Omental fat pad (tissue), 4 donors: ENCODE data around the gene SV2B. TPM values are rescaled to one million over a fixed set of nuclear protein-coding genes. Genes with fewer than 3 reads are reported as not detected.

Source experiments
- ATAC-seq: fragments of 150-250 bp; one replicate; pipeline ENCODE4 v1.9.1; 2016; ENCODE audit warnings: mild to moderate bottlenecking, moderate library complexity; ENCODE audit not compliant: low FRiP score
- DNase-seq: peaks from one replicate; pipeline ENCODE4 v3.0.0-alpha.2; 2019; ENCODE audit warnings: low spot score
- total RNA-seq, 4 donors: library from RNA; depleted of rRNA; stranded (reverse); fragments of >200 nt; gene quantifications; one replicate each; pipeline ENCODE4 v1.1.0, GENCODE V29; 2016
- TF ChIP-seq, protein P1 (sequence below), 3 donors: fragments of 450-650 bp; IDR thresholded peaks; one replicate each; pipeline ENCODE4 v1.5.1; 2016 to 2017; ENCODE audit warnings: antibody characterized with exemption in 3 of 3, mild to moderate bottlenecking in 3 of 3, moderate library complexity in 2 of 3

Gene SV2B
- total RNA-seq, 4 donors from 2014 or later = 1.3 to 9.6 (median 4.2) TPM

DNA sequence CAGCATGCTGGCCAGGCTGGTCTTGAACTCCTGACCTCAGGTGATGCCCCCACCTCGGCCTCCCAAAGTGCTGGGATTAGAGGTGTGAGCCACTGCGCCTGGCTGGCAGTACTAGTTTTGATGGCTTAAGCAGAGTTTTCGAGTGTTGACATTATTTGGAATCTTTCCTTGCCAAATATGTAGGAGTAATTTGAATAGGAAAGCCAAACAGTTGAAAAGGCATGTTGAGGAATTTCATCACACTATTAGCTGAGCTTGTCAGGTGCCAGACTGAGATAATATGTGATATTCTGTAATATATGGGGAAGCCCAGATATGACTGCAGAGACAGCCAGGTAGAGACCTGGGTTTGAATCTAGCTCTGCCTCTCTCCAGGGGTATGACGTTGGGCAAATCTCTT lies 109.3 kb downstream of the SV2B start:
- ATAC-seq = no peak

DNA sequence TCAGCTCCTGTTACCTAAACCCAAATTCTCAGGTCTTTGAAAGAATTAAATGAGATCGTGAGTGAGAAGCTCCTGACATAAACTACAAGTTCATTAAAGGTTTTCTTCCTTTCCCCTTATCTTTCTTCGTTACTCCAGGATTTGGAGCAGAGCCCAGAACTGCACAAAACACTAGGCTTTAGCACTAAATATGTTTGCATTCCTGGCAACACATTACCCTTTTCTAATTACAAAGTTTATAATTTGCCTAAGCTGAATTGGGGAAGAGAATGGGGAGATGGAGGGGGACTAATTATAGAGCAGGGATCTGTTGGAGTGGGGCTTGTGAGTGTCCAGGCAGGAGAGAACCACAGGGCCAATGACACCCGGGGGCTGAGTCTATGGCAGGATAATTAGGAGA lies 109.7 kb downstream of the SV2B start:
- TF ChIP-seq, protein P1, sequence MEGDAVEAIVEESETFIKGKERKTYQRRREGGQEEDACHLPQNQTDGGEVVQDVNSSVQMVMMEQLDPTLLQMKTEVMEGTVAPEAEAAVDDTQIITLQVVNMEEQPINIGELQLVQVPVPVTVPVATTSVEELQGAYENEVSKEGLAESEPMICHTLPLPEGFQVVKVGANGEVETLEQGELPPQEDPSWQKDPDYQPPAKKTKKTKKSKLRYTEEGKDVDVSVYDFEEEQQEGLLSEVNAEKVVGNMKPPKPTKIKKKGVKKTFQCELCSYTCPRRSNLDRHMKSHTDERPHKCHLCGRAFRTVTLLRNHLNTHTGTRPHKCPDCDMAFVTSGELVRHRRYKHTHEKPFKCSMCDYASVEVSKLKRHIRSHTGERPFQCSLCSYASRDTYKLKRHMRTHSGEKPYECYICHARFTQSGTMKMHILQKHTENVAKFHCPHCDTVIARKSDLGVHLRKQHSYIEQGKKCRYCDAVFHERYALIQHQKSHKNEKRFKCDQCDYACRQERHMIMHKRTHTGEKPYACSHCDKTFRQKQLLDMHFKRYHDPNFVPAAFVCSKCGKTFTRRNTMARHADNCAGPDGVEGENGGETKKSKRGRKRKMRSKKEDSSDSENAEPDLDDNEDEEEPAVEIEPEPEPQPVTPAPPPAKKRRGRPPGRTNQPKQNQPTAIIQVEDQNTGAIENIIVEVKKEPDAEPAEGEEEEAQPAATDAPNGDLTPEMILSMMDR (IDR thresholded peaks at IDR 0.05) = no peak
- no peak for DNase-seq
- ATAC-seq = no peak

More for the DNA sequence above, 109.3 kb downstream of the SV2B start:
- no peak for DNase-seq
- TF ChIP-seq, protein P1 (IDR thresholded peaks at IDR 0.05) = no peak

DNA sequence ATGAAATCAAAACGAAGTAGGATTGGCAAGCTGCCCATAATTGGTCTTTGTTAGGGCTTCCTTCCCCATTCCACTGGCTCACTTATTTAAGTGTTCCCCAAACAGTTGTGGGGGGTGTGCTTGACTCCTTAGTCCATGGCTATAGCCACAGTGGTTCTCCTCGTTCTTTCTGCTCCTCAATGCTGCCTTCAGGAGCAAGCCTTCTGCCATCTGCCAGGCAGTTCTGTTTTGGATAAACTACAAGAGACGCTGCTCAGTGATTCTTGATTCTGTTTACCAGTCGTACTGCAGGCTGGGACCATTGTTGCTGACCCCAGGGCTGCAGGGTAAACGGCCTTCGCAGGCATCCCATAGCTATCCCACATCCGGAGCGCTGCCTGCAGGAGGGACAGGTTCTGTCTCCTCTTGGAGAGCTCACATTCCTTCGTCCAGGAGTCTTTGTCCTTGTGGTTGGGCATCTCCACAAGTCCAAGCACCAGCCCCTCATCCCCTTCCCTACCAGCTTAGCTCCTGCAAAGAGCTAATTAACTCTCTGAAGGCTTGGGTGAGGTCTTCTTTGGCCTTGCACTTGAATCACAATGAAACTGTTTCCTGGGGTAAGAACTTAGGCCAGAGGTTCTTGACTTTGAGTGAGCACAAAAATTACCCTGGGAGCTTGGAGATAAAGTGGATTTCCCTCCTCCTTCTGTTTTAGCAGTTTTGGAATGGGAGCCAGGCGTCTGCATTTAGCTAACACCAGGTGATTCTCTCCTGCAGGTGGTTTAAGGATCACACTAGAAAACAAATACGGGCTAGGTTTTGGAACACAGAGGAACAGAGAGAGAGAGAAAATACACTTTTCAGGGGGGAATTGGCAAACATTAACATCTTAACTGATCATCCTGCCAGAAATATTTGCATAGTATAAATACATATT lies 114.9 kb downstream of the SV2B start:
- TF ChIP-seq, protein P1 (IDR thresholded peaks at IDR 0.05) = no peak
- DNase-seq (no peak), ATAC-seq (no peak)

DNA sequence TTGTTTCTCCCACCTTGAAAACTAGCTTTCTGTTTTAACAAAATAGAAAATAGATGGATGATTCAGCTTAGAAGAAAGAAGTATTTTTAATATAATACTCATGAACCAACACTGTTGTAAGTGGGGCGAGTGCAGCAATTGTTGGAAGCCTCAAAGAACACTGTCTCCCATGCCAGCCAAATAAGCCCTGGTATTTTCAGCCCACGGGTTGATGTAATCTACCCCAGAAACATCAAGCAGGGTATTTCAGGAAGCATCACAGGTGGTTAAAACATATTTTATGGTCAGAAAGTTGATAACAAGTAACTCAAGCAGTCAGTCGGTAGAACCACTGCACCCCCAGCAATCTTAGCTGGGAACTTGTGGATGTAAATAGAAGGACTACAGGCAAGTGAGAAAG lies 115.9 kb downstream of the SV2B start:
- DNase-seq (no peak), ATAC-seq (no peak)
- TF ChIP-seq, protein P1 (IDR thresholded peaks at IDR 0.05) = no peak

DNA sequence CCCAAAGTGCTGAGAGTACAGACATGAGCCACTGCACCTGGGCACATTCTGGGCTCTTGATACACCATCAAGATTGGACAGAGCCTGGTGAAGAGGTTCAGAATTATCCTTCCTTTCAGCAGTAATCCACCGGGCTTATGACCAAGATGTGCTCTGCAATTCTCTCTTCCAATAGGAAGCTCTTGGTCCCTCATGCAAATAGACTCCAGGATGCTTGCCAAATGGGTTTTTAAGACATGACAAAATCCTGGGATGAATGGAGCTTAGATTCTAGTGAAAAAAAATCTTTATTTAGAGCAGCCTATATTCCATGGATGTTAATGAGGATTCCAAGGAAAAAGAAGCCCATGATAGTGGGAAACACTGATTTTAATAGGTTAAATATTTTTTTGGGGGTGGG lies 119.1 kb downstream of the SV2B start:
- no peak for ATAC-seq
- TF ChIP-seq, protein P1 (IDR thresholded peaks at IDR 0.05) = no peak
- no peak for DNase-seq

DNA sequence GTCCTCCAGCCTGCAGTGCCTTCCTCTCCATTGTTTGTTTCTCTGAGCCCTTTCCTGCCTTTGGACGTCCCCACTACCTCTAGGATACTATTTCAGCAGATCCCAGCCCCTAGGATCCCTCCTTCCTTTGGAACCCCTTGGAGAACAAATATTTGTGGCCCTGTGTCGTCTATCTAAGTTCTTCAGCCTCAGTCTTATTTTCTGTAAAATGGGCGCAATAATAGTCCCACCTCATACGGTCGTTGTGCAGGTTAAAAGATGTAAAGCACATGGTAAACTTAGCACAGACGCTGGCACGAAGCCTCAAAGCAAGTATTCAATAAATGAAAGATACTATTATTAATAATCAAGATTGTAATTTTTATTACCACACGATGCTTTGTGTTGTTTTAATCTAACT lies 122.0 kb downstream of the SV2B start:
- DNase-seq (no peak), ATAC-seq (no peak)
- TF ChIP-seq, protein P1 (IDR thresholded peaks at IDR 0.05) = no peak

DNA sequence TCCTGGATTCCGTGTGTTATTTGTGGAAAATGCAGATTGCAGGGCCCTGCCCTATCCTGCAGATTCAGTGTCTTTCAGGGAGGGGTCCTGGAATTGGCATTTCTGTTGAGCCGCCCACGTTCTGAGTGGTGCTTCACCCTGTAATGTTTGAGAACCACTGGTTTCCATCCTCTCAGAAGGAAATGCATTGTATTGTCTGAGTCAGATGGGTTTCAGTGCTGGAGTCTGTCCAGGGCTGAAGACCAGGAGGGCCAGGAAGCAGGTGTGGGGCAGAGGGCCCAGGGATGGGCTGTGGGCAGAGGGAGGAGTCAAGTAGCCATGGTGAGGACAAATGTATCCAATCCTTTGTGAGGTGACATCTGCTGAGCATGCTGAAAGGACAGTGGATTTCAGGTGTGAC lies 123.8 kb downstream of the SV2B start:
- no peak for DNase-seq
- ATAC-seq = no peak
- TF ChIP-seq, protein P1 (IDR thresholded peaks at IDR 0.05) = no peak
